BLaER1 treated with 17β-estradiol and CSF1 and Interleukin-3, amounts not matched to agents 10 nM and 100 nM (cell line): ENCODE results near the gene MBOAT1.

ENCODE experiments used
- H3K27ac ChIP-seq, 11 experiments: shearing (Covaris generic); formaldehyde crosslinking; 2 replicates each; pipeline ENCODE4 v1.8.1; 2022
- H3K27me3 ChIP-seq, 11 experiments: shearing (Covaris generic); formaldehyde crosslinking; 2 replicates each; pipeline ENCODE4 v1.8.1; 2022
- H3K36me3 ChIP-seq, 11 experiments: shearing (Covaris generic); formaldehyde crosslinking; 2 replicates each; pipeline ENCODE4 v1.8.1; 2022
- H3K4me1 ChIP-seq, 10 experiments: shearing (Covaris generic); formaldehyde crosslinking; 2 replicates each; pipeline ENCODE4 v1.8.1; 2022
- H3K4me2 ChIP-seq, 11 experiments: shearing (Covaris generic); formaldehyde crosslinking; 2 replicates each; pipeline ENCODE4 v1.8.1; 2022
- H3K4me3 ChIP-seq, 10 experiments: shearing (Covaris generic); formaldehyde crosslinking; 2 replicates each; pipeline ENCODE4 v1.8.1; 2022
- H3K9ac ChIP-seq, 11 experiments: shearing (Covaris generic); formaldehyde crosslinking; 2 replicates each; pipeline ENCODE4 v1.8.1; 2022
- H3K9me3 ChIP-seq, 11 experiments: shearing (Covaris generic); formaldehyde crosslinking; replicated peaks in 1 of 11; 2 replicates each; pipeline ENCODE4 v1.8.1; 2022
- H4K20me1 ChIP-seq, 11 experiments: shearing (Covaris generic); formaldehyde crosslinking; 2 replicates each; pipeline ENCODE4 v1.8.1; 2022
- Cebpa-rat ChIP-seq, 11 experiments: shearing (Covaris generic); IDR thresholded peaks; 2 replicates each; pipeline ENCODE4 v1.8.1; 2022

Gene MBOAT1

DNA sequence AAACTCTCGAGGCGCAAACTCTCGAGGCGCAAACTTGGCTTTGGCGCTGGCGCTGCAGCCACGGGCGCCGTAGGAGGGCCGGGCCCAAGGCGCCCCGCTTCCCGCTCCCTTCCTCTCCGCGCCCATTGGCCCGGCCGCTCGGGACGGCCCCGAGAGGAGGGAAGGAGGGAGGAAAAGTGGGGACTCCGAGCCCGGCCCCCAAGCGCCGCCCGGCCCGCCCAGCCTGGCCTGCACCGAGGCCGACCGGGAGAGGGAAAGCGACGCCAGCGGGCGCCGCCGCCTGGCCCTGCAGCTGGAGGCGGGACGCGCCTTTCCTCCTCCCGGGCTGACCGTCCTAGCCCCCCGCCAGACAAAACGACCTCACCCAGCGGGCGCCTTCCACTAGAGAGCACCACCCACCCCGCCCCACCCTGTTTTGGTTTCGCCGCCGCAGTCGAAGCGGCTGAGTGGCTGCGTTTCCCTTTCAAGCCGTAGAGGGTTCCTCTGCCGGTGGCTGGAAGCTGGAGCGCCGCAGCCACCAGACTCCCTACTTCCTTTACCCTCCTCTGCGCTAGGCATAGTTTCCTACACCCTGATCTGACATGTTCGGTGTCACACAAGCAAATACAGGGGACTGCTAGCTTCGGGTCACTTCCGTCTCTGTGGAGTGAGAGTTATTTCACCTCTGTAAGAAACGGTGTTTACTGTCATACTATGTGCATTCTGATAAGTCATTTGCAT, at the start of gene MBOAT1:
Gene MBOAT1, minus strand, starts transcription at position 78 of the 720 bp plus-strand sequence. CDS start 235 bp downstream, outside the sequence.
- no peaks in the 10 kb centered on the region; a peak in 1 of 22 replicates for H3K27me3 ChIP-seq
- no peaks in the 10 kb centered on the region for H4K20me1 ChIP-seq
- H3K4me1 ChIP-seq: peaks cover 23 to 50% (median 30%) of the 10 kb centered on the region in 10 experiments
- H3K27ac ChIP-seq: peak within 1 kb of the TSS; percentile 57 to 89 (median 74)
- H3K9me3 ChIP-seq: no peaks in the 10 kb centered on the region
- H3K4me3 ChIP-seq: peak within 1 kb of the TSS; percentile 65 to 90 (median 78)
- TF ChIP-seq Cebpa-rat (IDR thresholded peaks at IDR 0.05): no peak
- H3K4me2 ChIP-seq: peak within 1 kb of the TSS; percentile 81 to 95 (median 87)
- H3K9ac ChIP-seq: peak within 1 kb of the TSS; percentile 80 to 88 (median 83)
- H3K36me3 ChIP-seq: no peaks in the 10 kb centered on the region

DNA sequence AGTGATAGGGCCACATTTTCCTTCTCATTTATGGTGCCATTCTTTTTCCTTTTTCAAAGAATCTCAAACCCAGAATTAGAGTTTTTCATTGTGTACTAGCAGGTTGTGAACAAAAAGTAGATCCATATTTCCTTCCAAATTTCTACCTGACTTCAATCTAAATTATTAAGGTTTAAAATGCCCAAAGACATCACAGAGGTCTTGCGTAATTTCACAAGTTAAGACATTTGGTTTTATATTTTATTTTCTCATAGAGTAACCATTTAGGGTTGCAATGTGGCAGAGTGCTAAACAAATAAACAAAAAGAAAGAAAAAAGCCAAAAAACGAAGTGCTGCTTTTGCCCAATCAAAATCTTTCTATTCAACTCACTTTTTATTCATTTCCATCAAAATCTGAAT, 49.4 kb upstream of the MBOAT1 start:
- H4K20me1 ChIP-seq: no peaks in the 10 kb centered on the region
- no peak overlapping the region for H3K27ac ChIP-seq
- TF ChIP-seq Cebpa-rat (IDR thresholded peaks at IDR 0.05): peak in 2 of 11 experiments; percentile 15 to 53; a peak in 1 of 22 replicates
- H3K4me3 ChIP-seq: no peak overlapping the region
- no peaks in the 10 kb centered on the region for H3K27me3 ChIP-seq
- peaks cover 17 to 32% (median 22%) of the 10 kb centered on the region in 11 experiments for H3K9me3 ChIP-seq
- no peaks in the 10 kb centered on the region for H3K36me3 ChIP-seq
- H3K9ac ChIP-seq: no peak overlapping the region
- no peak overlapping the region for H3K4me2 ChIP-seq
- peaks cover 0 to 10% (median 2%) of the 10 kb centered on the region in 10 experiments; a peak in 9 of 20 replicates for H3K4me1 ChIP-seq

- Histone ChIP-seq H3K4me1 (peaks cover 0 to 10% (median 0%) of the 10 kb centered on the region in 10 experiments; a peak in 4 of 20 replicates), H4K20me1 (no peaks in the 10 kb centered on the region), H3K4me2 (no peak overlapping the region), H3K9me3 (peaks cover 17 to 32% (median 22%) of the 10 kb centered on the region in 11 experiments), H3K9ac (no peak overlapping the region), H3K27ac (no peak overlapping the region), H3K27me3 (no peaks in the 10 kb centered on the region), H3K36me3 (no peaks in the 10 kb centered on the region), H3K4me3 (no peak overlapping the region)
- TF ChIP-seq Cebpa-rat (IDR thresholded peaks at IDR 0.05): no peak
Measured at GRCh38 chr6:20260360-20260759, 48.1 kb upstream of the MBOAT1 start.

DNA sequence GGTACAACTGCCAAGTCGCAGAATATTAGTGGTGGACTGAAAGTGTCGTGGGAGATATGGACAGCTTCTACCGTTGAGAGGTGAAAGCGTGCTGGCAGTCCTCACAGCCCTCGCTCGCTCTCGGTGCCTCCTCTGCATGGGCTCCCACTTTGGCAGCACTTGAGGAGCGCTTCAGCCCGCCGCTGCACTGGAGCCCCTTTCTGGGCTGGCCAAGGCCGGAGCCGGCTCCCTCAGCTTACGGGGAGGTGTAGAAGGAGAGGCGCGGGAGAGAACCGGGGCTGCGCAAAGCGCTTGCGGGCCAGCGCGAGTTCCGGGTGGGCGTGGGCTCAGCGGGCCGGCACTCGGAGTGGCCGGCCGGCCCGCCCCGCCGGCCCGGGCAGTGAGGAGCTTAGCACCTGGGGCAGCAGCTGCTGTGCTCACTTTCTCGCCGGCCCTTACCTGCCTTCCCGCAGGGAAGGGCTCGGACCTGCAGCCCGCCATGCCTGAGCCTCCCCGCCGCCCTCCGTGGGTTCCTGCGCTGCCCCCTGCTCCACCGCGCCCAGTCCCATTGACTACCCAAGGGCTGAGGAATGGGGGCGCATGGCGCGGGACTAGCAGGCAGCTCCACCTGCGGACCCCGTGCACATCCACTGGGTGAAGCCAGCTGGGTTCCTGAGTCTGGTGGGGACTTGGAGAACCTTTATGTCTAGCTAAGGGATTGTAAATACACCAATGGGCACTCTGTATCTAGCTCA, 47.2 kb upstream of the MBOAT1 start:
- Histone ChIP-seq H3K27ac (no peak overlapping the region), H3K27me3 (no peaks in the 10 kb centered on the region), H3K4me1 (peaks cover 0 to 10% (median 0%) of the 10 kb centered on the region in 10 experiments; a peak in 4 of 20 replicates), H3K9me3 (peaks cover 17 to 32% (median 22%) of the 10 kb centered on the region in 11 experiments), H3K4me3 (no peak overlapping the region), H3K9ac (no peak overlapping the region), H3K36me3 (no peaks in the 10 kb centered on the region), H3K4me2 (no peak overlapping the region), H4K20me1 (no peaks in the 10 kb centered on the region)
- TF ChIP-seq Cebpa-rat (IDR thresholded peaks at IDR 0.05): no peak

DNA sequence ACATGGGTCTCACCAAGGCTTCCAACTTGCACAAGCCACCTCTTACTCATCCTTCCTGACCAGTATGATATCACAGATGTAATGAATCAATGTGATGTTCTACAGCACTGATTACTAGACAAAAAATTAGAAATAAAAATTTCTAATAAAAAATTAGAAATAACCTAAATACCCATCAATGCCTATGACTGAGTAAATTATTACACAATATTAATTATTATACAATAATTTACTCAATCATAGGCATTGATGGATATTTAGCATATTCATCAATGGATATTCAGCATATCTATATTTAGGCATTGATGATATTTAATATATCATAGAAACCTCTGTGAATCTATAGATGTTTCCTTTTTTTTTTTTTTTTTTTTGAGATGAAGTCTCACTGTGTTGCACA, 43.2 kb upstream of the MBOAT1 start:
- Histone ChIP-seq H3K27ac (no peak overlapping the region), H3K4me1 (peaks cover 0 to 10% (median 0%) of the 10 kb centered on the region in 10 experiments; a peak in 4 of 20 replicates), H3K27me3 (no peaks in the 10 kb centered on the region), H3K4me3 (no peak overlapping the region), H3K4me2 (no peak overlapping the region), H3K9me3 (peaks cover 4 to 16% (median 11%) of the 10 kb centered on the region in 11 experiments; a peak in 14 of 22 replicates), H3K9ac (no peak overlapping the region), H3K36me3 (no peaks in the 10 kb centered on the region), H4K20me1 (no peaks in the 10 kb centered on the region)
- TF ChIP-seq Cebpa-rat (IDR thresholded peaks at IDR 0.05): no peak

DNA sequence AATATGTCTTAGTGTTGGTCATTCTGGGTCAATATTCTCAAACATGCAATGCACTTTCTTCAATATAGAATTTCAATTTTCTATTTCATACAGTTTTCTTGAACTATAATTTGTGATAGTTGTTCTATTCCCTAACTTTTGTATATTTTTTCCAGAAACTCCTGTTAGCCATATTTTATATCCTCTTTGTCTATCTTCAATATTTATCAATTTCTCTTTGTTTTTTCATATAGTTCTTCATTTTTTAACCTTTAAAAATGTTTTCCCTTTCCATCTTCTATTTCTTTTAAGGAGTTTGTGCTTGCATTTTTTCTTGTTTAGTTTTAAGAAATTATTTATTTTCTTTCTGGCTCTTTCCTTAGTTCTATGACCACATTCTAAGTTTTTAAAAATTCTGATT, 42.0 kb upstream of the MBOAT1 start:
- Histone ChIP-seq H3K9ac (no peak overlapping the region), H3K27me3 (no peaks in the 10 kb centered on the region), H3K4me2 (no peak overlapping the region), H3K36me3 (no peaks in the 10 kb centered on the region), H3K4me3 (no peak overlapping the region), H3K4me1 (peaks cover 0 to 10% (median 0%) of the 10 kb centered on the region in 10 experiments; a peak in 4 of 20 replicates), H3K27ac (no peak overlapping the region), H4K20me1 (no peaks in the 10 kb centered on the region), H3K9me3 (peaks cover 1 to 7% (median 3%) of the 10 kb centered on the region in 11 experiments; a peak in 13 of 22 replicates)
- no peak for TF ChIP-seq Cebpa-rat (IDR thresholded peaks at IDR 0.05)

- Histone ChIP-seq H3K4me1 (peaks cover 0 to 10% (median 0%) of the 10 kb centered on the region in 10 experiments; a peak in 4 of 20 replicates), H3K9me3 (no peaks in the 10 kb centered on the region), H3K27ac (no peak overlapping the region), H3K4me3 (no peak overlapping the region), H3K27me3 (no peaks in the 10 kb centered on the region), H3K36me3 (no peaks in the 10 kb centered on the region), H3K9ac (no peak overlapping the region), H4K20me1 (no peaks in the 10 kb centered on the region), H3K4me2 (no peak overlapping the region)
- no peak for TF ChIP-seq Cebpa-rat (IDR thresholded peaks at IDR 0.05)
Measured at GRCh38 chr6:20253021-20253420, 40.8 kb upstream of the MBOAT1 start.

GRCh38 chr6:20252311-20252710, 40.0 kb upstream of the MBOAT1 start:
- no peak for TF ChIP-seq Cebpa-rat (IDR thresholded peaks at IDR 0.05)
- H3K36me3 ChIP-seq: no peaks in the 10 kb centered on the region

DNA sequence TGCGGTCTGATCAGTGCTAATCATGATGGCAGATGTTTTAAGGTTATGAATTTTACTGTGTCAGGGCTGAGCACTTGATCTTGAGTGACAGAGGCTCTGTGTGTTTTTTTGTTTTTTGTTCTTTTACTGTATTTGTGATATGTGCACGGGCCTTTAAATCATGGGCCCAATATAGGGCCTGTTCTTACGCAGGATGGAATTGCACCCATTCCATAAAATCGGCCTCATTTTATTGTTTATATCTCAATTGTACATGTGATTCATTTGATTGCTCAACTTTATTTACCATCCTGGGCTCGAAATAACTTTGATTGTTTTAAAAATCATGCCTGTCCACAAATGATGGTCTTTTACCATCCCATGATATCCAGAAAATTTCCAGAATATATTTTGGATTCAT, 39.3 kb upstream of the MBOAT1 start:
- Histone ChIP-seq H3K9me3 (no peaks in the 10 kb centered on the region), H3K9ac (no peak overlapping the region), H3K27me3 (no peaks in the 10 kb centered on the region), H3K4me1 (peaks cover 0 to 7% (median 0%) of the 10 kb centered on the region in 10 experiments; a peak in 4 of 20 replicates), H3K4me2 (no peak overlapping the region), H4K20me1 (no peaks in the 10 kb centered on the region), H3K36me3 (no peaks in the 10 kb centered on the region), H3K27ac (no peak overlapping the region), H3K4me3 (no peak overlapping the region)
- no peak for TF ChIP-seq Cebpa-rat (IDR thresholded peaks at IDR 0.05)

More at GRCh38 chr6:20252311-20252710, 40.0 kb upstream of the MBOAT1 start:
- Histone ChIP-seq H3K9ac (no peak overlapping the region), H3K4me3 (no peak overlapping the region), H3K4me1 (peaks cover 0 to 10% (median 0%) of the 10 kb centered on the region in 10 experiments; a peak in 4 of 20 replicates), H3K27me3 (no peaks in the 10 kb centered on the region), H4K20me1 (no peaks in the 10 kb centered on the region), H3K9me3 (no peaks in the 10 kb centered on the region), H3K27ac (no peak overlapping the region), H3K4me2 (no peak overlapping the region)
